ENCODE measurements around the gene GSKIP.
A peak's percentile ranks its signal among the peaks of the same experiment; 100 is the strongest.

The GSKIP gene

DNA sequence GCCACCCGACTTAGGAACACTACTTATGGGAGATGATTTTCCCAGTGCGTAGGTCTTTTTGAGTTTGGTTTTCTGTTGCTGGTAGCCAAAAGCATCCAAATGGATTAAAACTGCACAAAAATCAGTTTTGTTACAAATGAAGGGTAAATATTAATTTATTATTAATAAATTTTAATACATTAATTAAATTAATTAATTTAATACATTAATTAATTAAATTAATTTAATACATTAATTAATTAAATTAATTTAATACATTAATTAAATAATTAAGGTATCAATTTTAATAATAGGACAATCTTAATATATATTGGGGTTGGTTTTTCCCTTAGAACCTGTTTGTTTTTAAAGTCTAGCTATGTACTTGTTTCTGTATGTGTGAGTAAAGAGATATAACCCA lies 52.2 kb downstream of the GSKIP start:
- no peak overlapping the region for H3K9ac ChIP-seq (ENCODE audit: low read depth, low read length)
- H3K9me3 ChIP-seq (ENCODE audit: control insufficient read depth, insufficient read depth, low read length), result no peaks in the 10 kb centered on the region
- no peaks in the 10 kb centered on the region for H3K4me1 ChIP-seq (ENCODE audit: insufficient read depth, low read length)
- H3K36me3 ChIP-seq (ENCODE audit: insufficient read depth, low read length), result no peaks in the 10 kb centered on the region

DNA sequence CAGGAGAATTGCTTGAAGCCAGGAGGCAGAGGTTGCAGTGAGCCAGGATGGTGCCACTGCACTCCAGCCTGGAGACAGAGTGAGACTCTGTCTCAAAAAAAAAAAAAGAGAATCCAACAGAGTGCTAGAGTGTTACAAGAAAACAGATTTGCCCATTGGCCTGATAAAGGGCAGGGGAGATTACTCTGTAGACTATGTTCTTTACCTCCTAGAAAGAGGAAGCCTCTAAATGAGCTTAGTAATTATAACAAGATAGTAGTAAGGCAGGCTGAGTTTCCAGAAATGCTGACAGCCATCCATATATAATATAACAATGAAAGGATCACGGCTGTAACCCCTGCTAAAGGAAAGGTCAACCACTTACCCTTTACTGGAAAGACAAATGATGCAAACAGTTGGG lies 53.0 kb downstream of the GSKIP start:
- Histone ChIP-seq H3K36me3 (ENCODE audit: insufficient read depth, low read length) (no peaks in the 10 kb centered on the region), H3K4me1 (ENCODE audit: insufficient read depth, low read length) (no peaks in the 10 kb centered on the region), H3K9ac (ENCODE audit: low read depth, low read length) (no peak overlapping the region), H3K9me3 (ENCODE audit: control insufficient read depth, insufficient read depth, low read length) (no peaks in the 10 kb centered on the region)

DNA sequence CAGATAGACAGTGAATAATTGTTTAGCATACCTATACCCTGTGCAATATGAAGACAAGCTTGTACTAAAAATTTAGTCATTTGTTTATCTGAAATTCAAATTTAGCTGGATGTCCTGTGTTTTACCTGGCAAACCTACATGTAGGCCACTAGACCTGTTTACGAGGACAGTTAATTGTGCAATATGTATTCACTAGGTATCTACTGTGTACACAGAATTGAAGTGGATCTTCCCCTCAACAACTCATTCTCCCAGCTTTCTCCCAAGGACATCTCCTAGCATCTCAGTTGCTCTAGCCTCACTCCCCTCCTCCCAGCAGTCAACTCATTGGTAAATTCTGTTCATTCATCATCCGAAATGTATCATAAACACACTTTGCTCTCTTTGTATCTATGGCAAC lies 53.9 kb downstream of the GSKIP start:
- Histone ChIP-seq H3K9me3 (ENCODE audit: control insufficient read depth, insufficient read depth, low read length) (no peaks in the 10 kb centered on the region), H3K36me3 (ENCODE audit: insufficient read depth, low read length) (no peaks in the 10 kb centered on the region), H3K9ac (ENCODE audit: low read depth, low read length) (no peak overlapping the region), H3K4me1 (ENCODE audit: insufficient read depth, low read length) (no peaks in the 10 kb centered on the region)

DNA sequence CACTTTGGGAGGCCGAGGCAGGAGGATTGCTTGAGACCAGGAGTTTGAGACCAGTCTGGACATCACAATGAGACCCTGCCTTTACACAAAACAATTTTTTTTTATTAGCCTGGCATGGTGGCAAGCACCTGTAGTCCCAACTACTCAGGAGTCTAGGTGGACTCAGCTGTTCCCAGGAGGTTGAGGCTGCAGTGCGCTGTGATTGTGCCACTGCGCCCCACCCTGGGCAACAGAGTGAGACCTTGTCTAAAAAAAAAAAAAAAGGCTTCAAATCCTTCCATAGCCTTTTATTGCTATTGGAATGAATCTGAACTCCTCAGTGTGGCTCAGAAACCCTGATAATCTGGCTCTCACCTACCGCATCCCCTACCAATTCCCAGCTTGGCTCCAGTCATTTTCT lies 54.7 kb downstream of the GSKIP start:
- H3K36me3 ChIP-seq (ENCODE audit: insufficient read depth, low read length), result no peaks in the 10 kb centered on the region
- H3K4me1 ChIP-seq (ENCODE audit: insufficient read depth, low read length), result no peaks in the 10 kb centered on the region
- H3K9me3 ChIP-seq (ENCODE audit: control insufficient read depth, insufficient read depth, low read length), result no peaks in the 10 kb centered on the region
- H3K9ac ChIP-seq (ENCODE audit: low read depth, low read length), result no peak overlapping the region

DNA sequence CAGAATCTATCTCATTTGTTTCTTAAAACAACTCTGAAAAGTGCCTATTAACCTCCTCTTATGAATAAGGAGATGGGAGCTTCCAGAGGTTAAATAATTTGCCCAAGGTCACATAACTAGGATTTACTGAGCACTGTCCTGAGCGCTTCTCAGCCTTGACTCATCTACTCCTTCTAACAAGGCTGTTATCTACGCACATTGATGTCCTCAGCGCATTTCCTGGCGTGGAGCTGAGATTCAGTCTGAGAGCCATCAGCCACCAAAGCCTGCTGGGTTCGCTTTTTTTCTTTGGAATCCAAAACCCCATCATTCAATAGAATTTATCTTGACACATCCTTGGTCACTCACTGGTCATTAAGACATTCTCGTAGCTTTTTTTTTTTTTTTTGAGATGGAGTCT lies 57.9 kb downstream of the GSKIP start:
- H3K9me3 ChIP-seq (ENCODE audit: control insufficient read depth, insufficient read depth, low read length), result no peaks in the 10 kb centered on the region
- H3K9ac ChIP-seq (ENCODE audit: low read depth, low read length), result no peak overlapping the region
- H3K36me3 ChIP-seq (ENCODE audit: insufficient read depth, low read length), result no peaks in the 10 kb centered on the region
- H3K4me1 ChIP-seq (ENCODE audit: insufficient read depth, low read length), result no peaks in the 10 kb centered on the region

DNA sequence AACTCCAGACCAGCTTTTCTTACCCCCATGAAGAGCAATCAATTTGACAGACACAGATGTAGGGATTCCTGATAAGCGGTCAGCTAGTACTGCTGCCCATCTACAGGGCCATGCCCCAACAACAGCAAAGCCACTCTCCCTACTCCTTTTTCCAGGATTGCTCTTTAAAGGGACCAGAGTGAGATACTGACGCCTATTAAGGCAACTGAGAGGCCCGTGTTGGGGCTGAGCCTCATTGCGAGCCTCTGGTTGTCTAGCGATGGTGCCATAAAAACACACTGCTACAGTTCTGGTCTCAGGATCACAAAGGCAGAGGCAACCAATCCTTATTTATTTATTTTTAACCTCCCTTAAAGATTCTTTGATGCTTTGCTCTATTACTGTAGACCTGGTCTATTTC lies 59.7 kb downstream of the GSKIP start:
- Histone ChIP-seq H3K9ac (ENCODE audit: low read depth, low read length) (no peak overlapping the region), H3K9me3 (ENCODE audit: control insufficient read depth, insufficient read depth, low read length) (no peaks in the 10 kb centered on the region), H3K36me3 (ENCODE audit: insufficient read depth, low read length) (no peaks in the 10 kb centered on the region), H3K4me1 (ENCODE audit: insufficient read depth, low read length) (no peaks in the 10 kb centered on the region)

DNA sequence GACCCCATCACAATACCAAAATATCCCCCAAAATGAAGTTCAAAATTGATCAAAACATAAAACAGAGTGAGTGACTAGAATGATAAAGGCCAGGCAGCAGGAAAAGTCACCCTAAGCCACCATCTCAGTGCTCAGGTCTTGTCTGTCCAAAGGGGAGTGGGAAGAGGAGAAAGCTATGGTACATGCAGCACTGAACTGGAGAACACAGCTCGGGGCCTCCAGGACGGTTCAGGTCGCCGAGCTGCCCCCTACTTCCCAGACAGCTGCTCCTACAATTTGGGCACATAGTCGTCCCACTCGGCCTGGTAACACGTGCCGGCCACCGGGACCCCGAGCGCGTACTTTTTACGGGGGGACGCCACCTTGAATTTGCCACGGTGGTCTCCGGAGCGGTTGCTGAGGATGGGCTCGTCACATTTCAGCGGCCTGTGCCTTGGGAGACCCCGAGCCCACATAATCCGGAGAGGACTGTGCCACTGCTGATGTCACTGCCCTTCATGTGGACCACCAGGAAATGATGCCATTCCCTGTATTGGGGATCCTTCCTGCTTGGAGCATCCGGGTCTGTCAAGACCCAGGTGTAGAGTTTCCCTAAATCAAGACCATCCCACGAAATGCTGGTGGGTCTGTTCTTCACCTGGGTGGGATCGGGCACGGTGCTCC lies 60.3 kb downstream of the GSKIP start:
- Histone ChIP-seq H3K4me1 (ENCODE audit: insufficient read depth, low read length) (no peaks in the 10 kb centered on the region), H3K9me3 (ENCODE audit: control insufficient read depth, insufficient read depth, low read length) (no peaks in the 10 kb centered on the region), H3K36me3 (ENCODE audit: insufficient read depth, low read length) (no peaks in the 10 kb centered on the region), H3K9ac (ENCODE audit: low read depth, low read length) (peak overlapping the region; percentile 33; the same call in 1 of the 2 replicates)

DNA sequence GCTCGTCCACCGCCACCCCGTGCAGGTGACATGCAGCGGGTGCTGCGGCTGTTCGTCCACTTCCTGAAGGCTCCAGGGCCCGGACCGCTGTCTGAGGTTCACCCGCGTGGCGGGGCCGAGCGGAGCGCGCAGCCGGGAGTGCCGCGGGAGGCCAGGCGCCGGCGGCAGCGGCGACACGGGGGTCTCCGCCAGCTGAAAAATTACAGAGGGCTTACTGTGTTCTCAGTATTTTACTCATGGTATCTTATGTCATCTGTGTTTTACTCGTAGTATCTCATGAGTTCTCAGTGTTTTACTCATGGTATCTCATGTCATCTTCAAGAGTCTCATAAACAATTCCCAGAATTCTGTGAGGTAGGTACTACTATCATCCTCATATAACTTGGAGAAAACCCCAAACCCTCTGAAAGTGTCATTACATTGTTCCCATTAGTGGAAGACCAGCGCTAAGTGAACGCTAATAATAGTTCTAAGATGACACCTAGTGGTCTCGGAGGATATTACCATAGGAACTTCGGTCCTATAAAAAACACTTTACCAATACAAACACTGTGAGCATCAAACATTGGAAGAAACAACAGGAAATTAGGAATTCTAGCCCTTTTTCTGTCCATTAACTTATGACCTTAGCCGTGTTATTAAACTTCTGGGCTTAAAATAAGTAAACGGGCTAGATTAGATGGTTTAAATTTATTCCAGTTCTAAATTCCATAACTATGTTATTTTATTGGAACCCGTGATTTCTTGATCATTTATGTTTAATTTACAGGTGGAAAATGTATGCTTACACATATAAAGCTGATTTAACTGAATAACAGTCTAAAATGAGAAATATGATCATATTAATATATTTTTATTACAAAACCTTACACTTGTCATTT lies 61.0 kb downstream of the GSKIP start:
- Histone ChIP-seq H3K4me1 (ENCODE audit: insufficient read depth, low read length) (no peaks in the 10 kb centered on the region), H3K9me3 (ENCODE audit: control insufficient read depth, insufficient read depth, low read length) (no peaks in the 10 kb centered on the region), H3K9ac (ENCODE audit: low read depth, low read length) (peak overlapping the region; percentile 33; the same call in 1 of the 2 replicates), H3K36me3 (ENCODE audit: insufficient read depth, low read length) (no peaks in the 10 kb centered on the region)

DNA sequence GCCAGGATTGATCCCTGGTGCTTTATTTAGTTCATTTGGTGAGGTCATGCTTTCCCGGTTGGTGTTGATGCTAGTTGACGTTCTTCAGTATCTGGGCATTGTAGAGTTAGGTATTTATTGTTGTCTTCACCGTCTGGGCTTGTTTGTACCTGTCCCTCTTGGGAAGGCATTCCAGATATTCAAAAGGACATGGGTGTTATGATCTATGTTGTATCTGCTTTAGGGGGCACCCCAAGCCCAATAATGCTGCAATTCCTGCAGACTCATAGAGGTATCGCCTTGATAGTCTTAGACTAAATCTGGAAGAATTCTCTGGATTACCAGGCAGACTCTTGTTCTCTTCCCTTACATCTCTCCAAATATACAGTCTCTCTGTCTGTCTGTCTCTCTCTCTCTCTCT lies 70.7 kb downstream of the GSKIP start:
- Histone ChIP-seq H3K9me3 (ENCODE audit: control insufficient read depth, insufficient read depth, low read length) (no peaks in the 10 kb centered on the region), H3K36me3 (ENCODE audit: insufficient read depth, low read length) (no peaks in the 10 kb centered on the region), H3K9ac (ENCODE audit: low read depth, low read length) (no peak overlapping the region), H3K4me1 (ENCODE audit: insufficient read depth, low read length) (no peaks in the 10 kb centered on the region)

Measured in ES-I3 (cell line).